ENCODE measurements around the gene TENM3. TPM values are rescaled to one million over a fixed set of nuclear protein-coding genes. Genes with fewer than 3 reads are reported as not detected.

Gene TENM3
- polyA plus RNA-seq, 1 of the 3 experiments (the other 2 are of a cell fraction), result 10.4 TPM

GRCh38 chr4:182405087-182405486, 161.9 kb downstream of the TENM3 start:
- Histone ChIP-seq H3K27me3 (ENCODE audit: insufficient read depth) (no peaks in the 10 kb centered on the region), H3K4me2 (no peak overlapping the region), H3K4me1 (ENCODE audit: control insufficient read depth in 1 of 2, insufficient read depth in 2 of 2, low read depth in 1 of 2, low read length in 1 of 2) (peaks cover 0 to 2% of the 10 kb centered on the region in 2 experiments; a peak in 2 of 4 replicates), H3K4me3 (ENCODE audit: low read depth in 2 of 2, low read length in 1 of 2) (no peak overlapping the region), H3K79me2 (ENCODE audit: insufficient read depth) (no peaks in the 10 kb centered on the region), H3F3A (replicated peaks; ENCODE audit: insufficient read depth) (no peaks in the 10 kb centered on the region), H2AFZ (ENCODE audit: low read depth) (no peak overlapping the region), H4K20me1 (ENCODE audit: insufficient read depth) (no peaks in the 10 kb centered on the region), H3K9ac (no peak overlapping the region), H3K9me3 (no peaks in the 10 kb centered on the region), H3K27ac (ENCODE audit: low read depth in 2 of 2, low read length in 1 of 2) (no peak overlapping the region), H3K9me2 (no peaks in the 10 kb centered on the region), H3K36me3 (replicated peaks in 1 of 2; ENCODE audit: control insufficient read depth in 1 of 2, insufficient read depth in 2 of 2, low read length in 1 of 2) (peaks cover 0 to 3% of the 10 kb centered on the region in 2 experiments)
- ChIA-PET CTCF (no interaction called here), POLR2A (no interaction called here)
- TF ChIP-seq CTCF (IDR thresholded peaks at IDR 0.05) (no peak), FOXM1 (IDR thresholded peaks at IDR 0.05; ENCODE audit: low read depth) (no peak), GATA2 (CRISPR knock-in tag; IDR thresholded peaks at IDR 0.05) (no peak), TCF12 (IDR thresholded peaks at IDR 0.05) (no peak), USF1 (IDR thresholded peaks at IDR 0.05; ENCODE audit: borderline replicate concordance, low read depth) (no peak), CHD2 (IDR thresholded peaks at IDR 0.05; ENCODE audit: low read length, partially characterized antibody) (no peak), SMC3 (IDR thresholded peaks at IDR 0.05; ENCODE audit: low read depth, low read length) (no peak), TEAD4 (IDR thresholded peaks at IDR 0.05; ENCODE audit: borderline replicate concordance, insufficient read depth) (no peak), ZBTB33 (IDR thresholded peaks at IDR 0.05; ENCODE audit: borderline replicate concordance, low read depth) (no peak), MAX (IDR thresholded peaks at IDR 0.05; ENCODE audit: low read depth) (no peak), SIN3A (IDR thresholded peaks at IDR 0.05; ENCODE audit: borderline replicate concordance, low read depth, low read length) (no peak), GABPA (IDR thresholded peaks at IDR 0.05; ENCODE audit: low read depth) (no peak), RAD21 (IDR thresholded peaks at IDR 0.05; ENCODE audit: low read length) (no peak), RCOR1 (IDR thresholded peaks at IDR 0.05; ENCODE audit: low read length) (no peak), FOSL2 (IDR thresholded peaks at IDR 0.05; ENCODE audit: borderline replicate concordance, low read depth) (no peak), USF2 (IDR thresholded peaks at IDR 0.05; ENCODE audit: borderline replicate concordance, low read depth, low read length) (no peak), NRF1 (IDR thresholded peaks at IDR 0.05; ENCODE audit: low read depth, low read length) (no peak), EP300 (IDR thresholded peaks at IDR 0.05; ENCODE audit: borderline replicate concordance in 1 of 2, low read depth in 1 of 2, low read length in 1 of 2) (no peak)
- DNase-seq, result no peak
- WGBS (ENCODE audit: low lambda C conversion rate), result 85% methylated on average over 11 of the region's 11 CpGs
